ENCODE data around the gene CYP4F2. TPM values are rescaled to one million over a fixed set of nuclear protein-coding genes. Genes with fewer than 3 reads are reported as not detected.
"Not testable (repeated sequence)": the region's sequence is repeated elsewhere in the genome, so short reads cannot be mapped to it uniquely, and the experiment has no call there.

Gene CYP4F2
- total RNA-seq, 2 donors from 2014 or later: not detected

DNA sequence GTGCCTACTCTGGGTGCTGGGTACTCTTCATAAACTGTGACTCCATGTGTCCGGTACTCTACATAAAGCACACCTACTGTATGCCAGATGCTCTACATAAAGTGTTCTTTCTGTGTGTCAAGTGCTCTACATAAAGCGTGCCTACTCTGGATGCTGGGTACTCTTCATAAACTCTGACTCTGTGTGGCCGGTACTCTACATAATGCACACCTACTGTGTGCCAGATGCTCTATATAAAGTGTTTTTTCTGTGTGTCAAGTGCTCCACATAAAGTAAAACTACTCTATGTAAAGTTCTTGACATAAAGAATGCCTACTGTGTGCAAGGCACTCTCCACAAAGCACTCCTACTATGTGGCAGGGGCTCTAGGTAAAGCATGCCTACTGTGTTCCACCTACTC lies 38.3 kb upstream of the CYP4F2 start:
- no peak for DNase-seq (ENCODE audit: low spot score)
- H3K27ac ChIP-seq: no peak overlapping the region
- TF ChIP-seq, protein P1, sequence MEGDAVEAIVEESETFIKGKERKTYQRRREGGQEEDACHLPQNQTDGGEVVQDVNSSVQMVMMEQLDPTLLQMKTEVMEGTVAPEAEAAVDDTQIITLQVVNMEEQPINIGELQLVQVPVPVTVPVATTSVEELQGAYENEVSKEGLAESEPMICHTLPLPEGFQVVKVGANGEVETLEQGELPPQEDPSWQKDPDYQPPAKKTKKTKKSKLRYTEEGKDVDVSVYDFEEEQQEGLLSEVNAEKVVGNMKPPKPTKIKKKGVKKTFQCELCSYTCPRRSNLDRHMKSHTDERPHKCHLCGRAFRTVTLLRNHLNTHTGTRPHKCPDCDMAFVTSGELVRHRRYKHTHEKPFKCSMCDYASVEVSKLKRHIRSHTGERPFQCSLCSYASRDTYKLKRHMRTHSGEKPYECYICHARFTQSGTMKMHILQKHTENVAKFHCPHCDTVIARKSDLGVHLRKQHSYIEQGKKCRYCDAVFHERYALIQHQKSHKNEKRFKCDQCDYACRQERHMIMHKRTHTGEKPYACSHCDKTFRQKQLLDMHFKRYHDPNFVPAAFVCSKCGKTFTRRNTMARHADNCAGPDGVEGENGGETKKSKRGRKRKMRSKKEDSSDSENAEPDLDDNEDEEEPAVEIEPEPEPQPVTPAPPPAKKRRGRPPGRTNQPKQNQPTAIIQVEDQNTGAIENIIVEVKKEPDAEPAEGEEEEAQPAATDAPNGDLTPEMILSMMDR (IDR thresholded peaks at IDR 0.05): no peak
- H3K4me3 ChIP-seq: no peak overlapping the region
- no peaks in the 10 kb centered on the region for H3K4me1 ChIP-seq
- peaks cover 3 to 11% of the 10 kb centered on the region in 2 donors for H3K9me3 ChIP-seq
- no peaks in the 10 kb centered on the region for H3K36me3 ChIP-seq
- peaks cover 0 to 1% of the 10 kb centered on the region in 2 donors for H3K27me3 ChIP-seq

DNA sequence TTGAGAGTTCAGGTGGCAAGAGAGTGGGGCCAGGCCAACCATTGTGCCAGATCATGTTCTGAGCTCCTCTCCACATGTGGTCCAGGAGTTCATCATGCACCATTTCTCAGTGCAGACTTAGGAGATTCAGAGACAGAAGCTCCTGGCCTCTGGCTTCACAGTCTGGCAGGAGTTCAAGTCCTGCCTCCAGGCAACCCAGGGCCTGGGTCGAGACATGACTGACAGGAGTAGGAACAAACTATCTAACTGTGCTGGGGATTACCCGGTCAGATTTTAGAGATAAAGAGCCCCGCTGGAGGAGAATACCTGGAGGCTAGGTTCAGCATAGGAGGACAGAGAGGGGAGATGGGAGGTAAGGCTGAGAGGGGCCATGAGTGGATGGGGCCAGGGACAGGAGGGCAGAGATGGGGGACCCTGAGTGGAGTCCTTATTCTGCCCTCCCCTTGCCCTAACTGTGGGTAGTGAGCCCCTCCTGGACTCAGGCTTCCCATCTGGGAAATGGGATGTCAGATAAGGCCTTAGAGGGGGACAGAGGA lies 37.4 kb upstream of the CYP4F2 start:
- no peak for DNase-seq (ENCODE audit: low spot score)
- Histone ChIP-seq H3K4me3 (no peak overlapping the region), H3K36me3 (no peaks in the 10 kb centered on the region), H3K9me3 (peaks cover 3 to 11% of the 10 kb centered on the region in 2 donors), H3K4me1 (no peaks in the 10 kb centered on the region), H3K27me3 (peaks cover 0 to 9% of the 10 kb centered on the region in 2 donors), H3K27ac (no peak overlapping the region)
- TF ChIP-seq, protein P1 (IDR thresholded peaks at IDR 0.05): no peak

DNA sequence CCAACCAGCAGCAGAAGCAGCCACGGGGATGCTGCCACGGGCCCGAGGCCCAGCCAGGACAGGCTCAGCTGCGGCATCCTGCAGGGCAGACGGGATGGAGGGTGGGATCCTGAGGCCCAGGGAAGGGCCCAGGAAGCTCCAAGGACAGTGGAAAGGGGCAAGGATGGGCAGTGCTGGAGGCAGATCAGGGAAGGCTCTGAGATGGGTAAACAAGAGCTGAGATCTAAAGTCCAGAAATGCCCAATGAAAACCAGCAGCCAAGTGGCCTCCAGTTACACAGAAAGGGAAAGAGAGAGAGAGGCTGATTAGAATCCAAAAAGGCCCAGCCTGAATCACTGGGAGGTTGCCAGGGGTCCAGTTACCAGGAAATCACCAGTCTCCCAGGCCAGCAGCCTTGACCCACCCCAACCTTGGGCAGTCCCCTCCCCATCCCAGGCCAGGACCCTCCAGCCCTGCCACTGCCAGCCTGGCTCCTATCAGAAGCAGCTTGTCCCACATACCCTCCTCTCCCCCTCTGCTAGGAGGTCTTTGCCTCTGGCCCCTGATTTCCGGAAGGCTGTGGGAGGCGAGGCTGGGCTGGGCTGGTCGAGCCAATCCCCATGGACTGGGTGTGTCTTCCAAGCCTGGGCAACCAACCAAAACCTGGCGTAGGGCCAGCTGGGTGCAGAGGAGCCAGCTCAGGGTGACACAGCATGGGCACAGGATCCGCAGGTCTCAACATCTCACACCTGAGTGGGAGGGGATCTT lies 36.6 kb upstream of the CYP4F2 start, which contains the start of gene CYP4F11:
Gene CYP4F11 (minus strand): TSS at position 198 of the 747 bp plus-strand sequence. CDS start 121 bp downstream, at position 77.
- H3K36me3 ChIP-seq: no peaks in the 10 kb centered on the region
- H3K27ac ChIP-seq: no peak within 1 kb of the TSS
- no peak for DNase-seq (ENCODE audit: low spot score)
- peaks cover 0 to 9% of the 10 kb centered on the region in 2 donors for H3K27me3 ChIP-seq
- TF ChIP-seq, protein P1 (IDR thresholded peaks at IDR 0.05): no peak
- no peak within 1 kb of the TSS for H3K4me3 ChIP-seq
- peaks cover 3 to 11% of the 10 kb centered on the region in 2 donors for H3K9me3 ChIP-seq
- no peaks in the 10 kb centered on the region for H3K4me1 ChIP-seq

DNA sequence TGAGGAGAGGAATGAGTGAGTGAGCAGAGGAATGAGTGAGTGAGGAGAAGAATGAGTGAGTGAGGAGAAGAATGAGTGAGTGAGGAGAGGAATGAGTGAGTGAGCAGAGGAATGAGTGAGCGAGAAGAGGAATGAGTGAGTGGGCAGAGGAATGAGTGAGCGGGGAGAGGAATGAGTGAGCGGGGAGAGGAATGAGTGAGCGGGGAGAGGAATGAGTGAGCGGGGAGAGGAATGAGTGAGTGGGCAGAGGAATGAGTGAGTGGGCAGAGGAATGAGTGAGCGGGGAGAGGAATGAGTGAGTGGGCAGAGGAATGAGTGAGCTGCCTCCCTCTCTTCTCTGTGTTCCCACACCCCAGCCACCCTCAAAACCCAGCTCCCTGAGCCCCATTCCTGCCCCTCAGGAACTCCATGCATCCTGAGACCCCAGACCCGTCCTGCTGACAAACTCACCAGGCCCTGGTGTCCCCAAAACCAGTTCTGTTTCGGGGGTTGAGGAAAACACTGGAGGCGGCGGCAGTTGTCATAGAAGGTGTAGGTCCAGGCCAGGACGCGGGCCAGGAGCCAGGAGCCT lies 36.0 kb upstream of the CYP4F2 start:
- not testable (repeated sequence) for H3K4me1 ChIP-seq; DNase-seq (ENCODE audit: low spot score); H3K27ac ChIP-seq; H3K36me3 ChIP-seq; H3K4me3 ChIP-seq; H3K27me3 ChIP-seq
- H3K9me3 ChIP-seq: peaks cover 3 to 11% of the 10 kb centered on the region in 2 donors

DNA sequence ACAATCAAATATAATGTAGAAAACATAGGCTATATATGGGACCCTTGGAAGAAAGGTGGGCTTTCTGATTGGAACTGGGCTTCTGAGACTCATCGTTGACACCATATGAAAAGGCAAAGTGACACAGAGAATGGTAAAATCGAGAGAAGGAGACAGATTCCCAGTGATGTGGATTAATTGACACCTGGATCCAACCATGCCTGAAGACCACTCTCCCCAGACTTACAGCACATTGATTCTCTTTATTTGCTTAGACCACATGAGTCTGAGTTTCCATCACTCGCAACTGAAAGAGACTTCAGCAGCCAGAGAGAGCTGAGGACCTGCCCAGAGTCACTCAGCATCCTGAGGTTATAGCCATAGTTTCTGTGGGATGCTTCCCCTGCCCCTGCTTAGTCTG lies 30.4 kb upstream of the CYP4F2 start:
- Histone ChIP-seq H3K27ac (no peak overlapping the region), H3K4me3 (no peak overlapping the region), H3K4me1 (no peaks in the 10 kb centered on the region), H3K9me3 (no peaks in the 10 kb centered on the region), H3K36me3 (no peaks in the 10 kb centered on the region), H3K27me3 (peaks cover 0 to 9% of the 10 kb centered on the region in 2 donors)
- TF ChIP-seq, protein P1 (IDR thresholded peaks at IDR 0.05): no peak
- DNase-seq (ENCODE audit: low spot score): no peak

DNA sequence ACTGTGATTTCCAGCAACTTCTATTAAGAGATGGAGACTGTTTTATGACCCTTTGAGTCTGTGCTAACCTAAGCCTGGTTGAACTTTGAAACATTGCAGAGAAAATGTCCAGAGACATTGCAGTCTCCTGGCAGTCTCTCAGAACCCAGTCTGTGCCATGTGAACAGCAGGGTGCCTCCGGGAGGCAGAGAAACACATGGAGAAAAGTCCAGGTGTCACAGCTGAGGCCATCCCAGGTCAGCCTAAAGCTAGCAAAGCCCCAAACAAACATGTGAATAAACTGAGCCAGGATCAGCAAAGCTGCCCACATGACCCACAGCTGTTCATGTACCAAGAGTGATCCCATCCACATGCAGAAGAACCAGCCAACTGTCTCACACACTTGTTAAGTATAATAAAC lies 28.6 kb upstream of the CYP4F2 start:
- TF ChIP-seq, protein P1 (IDR thresholded peaks at IDR 0.05): no peak
- no peak overlapping the region for H3K4me3 ChIP-seq
- H3K36me3 ChIP-seq: no peaks in the 10 kb centered on the region
- H3K27ac ChIP-seq: no peak overlapping the region
- no peaks in the 10 kb centered on the region for H3K9me3 ChIP-seq
- no peaks in the 10 kb centered on the region for H3K4me1 ChIP-seq
- H3K27me3 ChIP-seq: peaks cover 0 to 9% of the 10 kb centered on the region in 2 donors
- DNase-seq (ENCODE audit: low spot score): no peak
